ENCODE measurements around the gene RAB20. TPM values are rescaled to one million over a fixed set of nuclear protein-coding genes. Genes with fewer than 3 reads are reported as not detected.
"Not testable (repeated sequence)": the region's sequence is repeated elsewhere in the genome, so short reads cannot be mapped to it uniquely, and the experiment has no call there.

RAB20 gene
- total and polyA plus RNA-seq, 2 of the 8 experiments (the other 6 are each of a cell fraction or from before 2014, with no cell fraction given): 14.8 to 27.9 TPM

DNA sequence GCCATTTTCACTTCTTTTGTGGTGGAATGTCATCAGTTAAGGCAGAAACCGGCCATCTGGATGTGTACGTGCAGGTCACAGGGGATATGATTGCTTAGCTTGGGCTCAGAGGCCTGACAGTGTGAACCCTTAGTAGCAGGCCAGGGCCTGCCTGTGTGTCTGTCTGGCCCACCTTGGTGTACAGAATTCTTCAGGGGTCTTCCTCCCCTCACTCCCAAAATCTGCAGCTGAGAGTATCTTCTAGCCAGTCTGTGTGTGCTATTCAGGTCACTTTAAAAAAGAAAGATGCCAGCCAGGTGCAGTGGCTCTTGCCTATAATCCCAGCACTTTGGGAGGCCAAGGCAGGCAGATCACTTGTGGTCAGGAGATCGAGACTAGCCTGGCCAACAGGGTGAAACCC, 74.6 kb downstream of the RAB20 start:
- H2AFZ ChIP-seq (ENCODE audit: low read length); H3K27me3 ChIP-seq (replicated peaks in 1 of 4; ENCODE audit: control insufficient read depth in 3 of 4, extremely low read depth in 1 of 4, insufficient read depth in 3 of 4, low read length in 3 of 4); H3K4me3 ChIP-seq (ENCODE audit: extremely low read depth in 1 of 4, insufficient read depth in 2 of 4, low read depth in 3 of 4, low read length in 4 of 4); H3K23ac ChIP-seq (ENCODE audit: insufficient read length); H4K8ac ChIP-seq (ENCODE audit: extremely low read depth, insufficient read depth, low read length); H3K14ac ChIP-seq (ENCODE audit: insufficient read length); H3K56ac ChIP-seq (replicated peaks; ENCODE audit: insufficient read length, low read depth, low read length); DNase-seq (ENCODE audit: low read depth in 1 of 2, low spot score in 2 of 2); H4K20me1 ChIP-seq (replicated peaks in 1 of 2; ENCODE audit: control insufficient read depth in 1 of 2, insufficient read depth in 2 of 2, low read length in 2 of 2); H3K23me2 ChIP-seq (ENCODE audit: low read depth, low read length); H3K79me2 ChIP-seq (ENCODE audit: control insufficient read depth in 1 of 2, insufficient read depth in 2 of 2, low read length in 2 of 2); H3K4ac ChIP-seq (replicated peaks; ENCODE audit: insufficient read length, low read depth, low read length); FAIRE-seq; H2BK15ac ChIP-seq (ENCODE audit: low read length); H4K91ac ChIP-seq (replicated peaks; ENCODE audit: insufficient read length, low read length); H3K9me3 ChIP-seq (ENCODE audit: insufficient read depth in 2 of 2, low read depth in 1 of 2, low read length in 1 of 2); H3K79me1 ChIP-seq (ENCODE audit: low read depth, low read length): not testable (repeated sequence)
- Histone ChIP-seq H3K9ac (replicated peaks in 1 of 4; ENCODE audit: extremely low read depth in 1 of 4, low read depth in 3 of 4, low read length in 3 of 4) (peak overlapping the region in 1 of 4 experiments; percentile 4; a peak in 1 of 7 replicates), H3K4me1 (replicated peaks in 1 of 4; ENCODE audit: control insufficient read depth in 3 of 4, insufficient read depth in 4 of 4, low read length in 3 of 4) (peaks cover 13 to 29% (median 22%) of the 10 kb centered on the region in 4 experiments), H3K18ac (ENCODE audit: extremely low read depth, low read length) (peak overlapping the region; percentile 86), H2BK12ac (ENCODE audit: low read depth, low read length) (peak overlapping the region; percentile 95; the same call in 1 of the 2 replicates), H3K36me3 (ENCODE audit: control insufficient read depth in 2 of 4, insufficient read depth in 4 of 4, low read length in 3 of 4) (peaks cover 0 to 28% (median 3%) of the 10 kb centered on the region in 4 experiments; a peak in 3 of 8 replicates), H2BK5ac (ENCODE audit: low read depth, low read length) (peak overlapping the region; percentile 97), H3K27ac (ENCODE audit: low read depth, low read length) (peak overlapping the region; percentile 48; the same call in 1 of the 2 replicates), H2BK20ac (ENCODE audit: low read length) (peak overlapping the region; percentile 100), H2BK120ac (replicated peaks; ENCODE audit: low read depth, low read length) (peak overlapping the region; percentile 29), H3K4me2 (ENCODE audit: insufficient read depth in 1 of 2, low read depth in 2 of 2, low read length in 2 of 2) (peak overlapping the region in 1 of 2 experiments; percentile 32; a peak in 2 of 4 replicates), H2AK5ac (ENCODE audit: low read depth, low read length) (peak overlapping the region; percentile 85; the same call in 1 of the 2 replicates), H4K5ac (ENCODE audit: insufficient read length, low read depth, low read length) (peak overlapping the region; percentile 19)
- POLR2A ChIA-PET (ENCODE audit: partially characterized antibody): interaction anchor here (1.1 to 1.9 kb wide), 2 partner anchors 31 to 45 kb away, joined by 3 to 9 read pairs; no protein-coding TSS in a partner anchor
- 62% methylated on average over 3 of the region's 3 CpGs; no CpG with 5 or more reads in 1 of the 2 experiments for WGBS, 2 experiments (ENCODE audit: extremely low coverage in 1 of 2, insufficient coverage in 1 of 2, insufficient read length in 1 of 2, insufficient replicate concordance in 2 of 2, low coverage in 1 of 2, low lambda C conversion rate in 2 of 2, missing lambda C conversion rate in 1 of 2)
- CTCF ChIA-PET (ENCODE audit: partially characterized antibody): interaction anchor here (1.3 to 1.8 kb wide), 4 partner anchors 10 to 46 kb away, joined by 3 to 5 read pairs (median 4); no protein-coding TSS in a partner anchor
